Thymus (tissue), 11 donors: Measurements from ENCODE around the gene GDPD5. TPM values are rescaled to one million over a fixed set of nuclear protein-coding genes. Genes with fewer than 3 reads are reported as not detected.

ENCODE experiments used
- DNase-seq, 9 donors: peaks; one replicate each; pipeline ENCODE4 v3.0.0-alpha.2; 2013; ENCODE audit warnings: low spot score in 9 of 9, low read depth in 6 of 9, missing footprints in 1 of 9
- H3K27ac ChIP-seq, 2 donors: one replicate each; pipeline ENCODE4 v1.5.1; 2013; ENCODE audit warnings: control low read depth in 1 of 2, low read depth in 1 of 2, low read length in 1 of 2, mild to moderate bottlenecking in 1 of 2, moderate library complexity in 1 of 2
- H3K27me3 ChIP-seq, 2 donors: one replicate each; pipeline ENCODE4 v1.5.1; 2013; ENCODE audit warnings: low read length in 1 of 2; ENCODE audit not compliant: control insufficient read depth in 2 of 2, insufficient read depth in 1 of 2
- H3K36me3 ChIP-seq, 2 donors: one replicate each; pipeline ENCODE4 v1.5.1; 2013; ENCODE audit warnings: low read length in 1 of 2, mild to moderate bottlenecking in 1 of 2, moderate library complexity in 1 of 2; ENCODE audit not compliant: control insufficient read depth in 2 of 2, insufficient read depth in 2 of 2
- H3K4me1 ChIP-seq, 2 donors: one replicate each; pipeline ENCODE4 v1.5.1; 2013; ENCODE audit warnings: low read length in 2 of 2; ENCODE audit not compliant: control insufficient read depth in 2 of 2, insufficient read depth in 2 of 2
- H3K4me3 ChIP-seq, 2 donors: one replicate each; pipeline ENCODE4 v1.5.1; 2013; ENCODE audit warnings: low read length in 2 of 2, control low read depth in 1 of 2, mild to moderate bottlenecking in 1 of 2
- H3K9me3 ChIP-seq, 2 donors: one replicate each; pipeline ENCODE4 v1.5.1; 2013; ENCODE audit warnings: low read length in 1 of 2, mild to moderate bottlenecking in 1 of 2; ENCODE audit not compliant: control insufficient read depth in 2 of 2, insufficient read depth in 1 of 2
- WGBS: extraction: QIAGEN DNeasy Blood & Tissue Kit; methylation state at CpG from one replicate; pipeline ENCODE4 v1.1.7; 2013; 5-methylcytosine and 5-hydroxymethylcytosine counted together
- polyA plus RNA-seq: library from polyadenylated mRNA; stranded (reverse); fragments of 200-250 nt; gene quantifications from one replicate; pipeline ENCODE4 v1.2.3, GENCODE V29; 2013
- total RNA-seq: library from RNA; stranded (reverse); fragments of 120-200 nt; gene quantifications from one replicate; pipeline ENCODE4 v1.2.4, GENCODE V29; 2013
- donor health status: healthy.

GDPD5 gene
- total and polyA plus RNA-seq, 2 donors = 3.1 to 25.3 TPM

DNA sequence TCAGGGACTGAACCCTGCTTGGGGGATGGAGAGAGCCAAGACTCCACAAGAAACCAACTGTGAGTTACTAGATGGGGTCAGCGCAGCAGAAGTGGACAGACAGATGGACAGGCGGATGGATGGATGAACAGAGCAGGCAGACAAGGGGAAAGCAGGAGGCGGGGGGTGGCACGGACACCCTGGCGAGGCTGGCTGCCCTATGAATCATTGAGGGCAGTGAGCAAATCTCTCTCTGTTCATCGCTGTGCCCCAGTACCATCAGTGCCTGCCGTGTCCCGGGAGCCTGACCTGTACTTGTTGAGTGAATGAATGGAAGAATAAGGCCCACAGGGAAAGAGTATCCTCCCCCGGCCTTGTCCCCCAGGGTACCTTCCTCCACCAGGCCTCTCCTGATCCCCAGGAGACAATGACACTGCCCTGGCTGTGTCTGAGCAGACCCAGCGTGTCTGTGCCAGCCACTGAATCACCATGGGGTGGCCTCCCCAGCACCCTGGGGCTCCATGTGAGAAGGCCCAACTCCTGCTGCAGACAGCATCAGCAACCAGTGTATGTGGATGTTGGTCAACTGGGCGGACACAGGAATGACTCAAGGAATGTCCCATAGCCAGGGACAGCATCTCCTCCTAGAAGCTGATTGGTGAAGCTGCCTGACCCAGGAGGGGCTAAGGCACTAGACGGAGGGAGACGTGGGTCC, 87.6 kb downstream of the GDPD5 start:
- WGBS = 98% methylated on average over 13 of the region's 13 CpGs
- DNase-seq = no peak
- no peak overlapping the region for H3K27ac ChIP-seq
- H3K36me3 ChIP-seq = no peaks in the 10 kb centered on the region
- H3K9me3 ChIP-seq = no peaks in the 10 kb centered on the region
- H3K4me1 ChIP-seq = no peaks in the 10 kb centered on the region
- H3K4me3 ChIP-seq = no peak overlapping the region
- H3K27me3 ChIP-seq = peaks cover 0 to 15% of the 10 kb centered on the region in 2 donors

DNA sequence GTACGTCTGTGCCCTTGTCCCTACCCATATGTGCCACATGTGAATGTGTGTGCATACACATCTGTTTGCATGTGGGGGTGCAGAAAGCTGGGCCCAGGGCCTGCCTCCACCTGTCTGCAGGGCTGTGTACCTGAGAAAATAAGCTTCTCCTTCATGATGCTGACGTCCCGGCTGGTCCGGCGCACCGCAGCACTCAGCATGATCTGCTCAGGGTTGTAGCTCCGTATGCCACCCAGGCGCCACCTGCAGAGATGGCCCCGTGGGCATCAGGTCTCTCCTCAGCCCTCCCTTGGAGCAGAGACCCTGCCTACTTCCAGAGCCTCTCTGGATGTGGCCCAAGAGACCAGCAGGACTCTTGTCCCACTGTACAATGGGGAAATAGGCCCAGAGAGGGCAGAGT, 88.9 kb downstream of the GDPD5 start:
- Histone ChIP-seq H3K36me3 (no peaks in the 10 kb centered on the region), H3K4me1 (no peaks in the 10 kb centered on the region), H3K27ac (no peak overlapping the region), H3K27me3 (peaks cover 5 to 28% of the 10 kb centered on the region in 2 donors), H3K9me3 (peaks cover 0 to 4% of the 10 kb centered on the region in 2 donors), H3K4me3 (no peak overlapping the region)
- DNase-seq = no peak
- WGBS = 95% methylated on average over 9 of the region's 9 CpGs

DNA sequence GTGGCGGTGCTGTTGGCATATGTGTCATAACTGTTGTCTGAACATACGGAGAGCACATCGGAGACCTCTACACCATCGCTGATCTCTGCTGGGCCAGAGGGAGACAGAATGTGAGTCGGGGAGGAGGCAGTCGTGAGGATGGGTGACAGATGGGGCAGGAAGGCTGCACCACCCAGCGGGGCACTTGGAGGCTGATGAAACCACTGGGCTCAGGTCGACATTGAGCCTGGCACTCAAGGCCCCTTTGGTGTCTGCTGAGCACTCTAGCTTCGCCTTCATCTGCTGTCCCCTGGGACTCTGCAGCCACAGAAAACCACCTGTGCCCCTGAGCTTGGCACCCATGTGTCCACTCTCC, 90.2 kb downstream of the GDPD5 start:
- Histone ChIP-seq H3K4me1 (peaks cover 1 to 4% of the 10 kb centered on the region in 2 donors), H3K4me3 (no peak overlapping the region), H3K27ac (no peak overlapping the region), H3K36me3 (no peaks in the 10 kb centered on the region), H3K27me3 (peaks cover 17 to 41% of the 10 kb centered on the region in 2 donors), H3K9me3 (peaks cover 1 to 4% of the 10 kb centered on the region in 2 donors)
- 97% methylated on average over 9 of the region's 9 CpGs for WGBS
- DNase-seq = no peak

DNA sequence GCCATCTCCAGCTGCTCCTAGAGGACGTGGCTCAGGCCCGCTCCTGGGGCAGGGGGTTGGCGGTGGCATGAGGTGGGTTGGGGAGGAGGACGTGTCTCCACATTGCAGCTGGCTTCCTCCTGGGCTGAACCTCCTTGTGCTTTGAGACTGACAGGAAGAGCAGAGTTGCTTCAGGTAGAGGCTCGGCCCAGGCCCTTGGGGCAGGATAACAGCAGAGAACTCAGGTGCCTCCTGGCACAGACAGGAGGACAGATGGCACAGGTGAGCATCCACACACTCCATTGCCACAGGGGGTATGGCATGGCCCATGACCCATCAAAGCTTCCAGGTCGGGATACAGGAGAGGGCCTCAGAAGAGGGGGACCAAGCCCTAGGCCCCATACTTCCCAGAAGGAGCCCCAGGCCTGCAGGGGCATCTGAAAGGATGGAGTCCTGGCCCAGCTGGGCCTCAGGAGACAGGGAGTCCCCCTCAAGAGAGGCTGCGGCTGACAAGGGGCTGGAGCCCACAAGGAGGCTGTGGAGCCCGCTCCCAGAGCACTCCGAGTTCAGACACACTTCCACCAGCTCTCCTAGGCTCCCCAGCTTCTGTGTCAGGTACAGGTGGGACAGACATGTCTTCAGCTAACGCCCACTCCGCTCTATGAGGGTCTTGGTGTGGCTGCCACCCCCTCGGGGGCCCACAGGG, 90.7 kb downstream of the GDPD5 start:
- H3K36me3 ChIP-seq = no peaks in the 10 kb centered on the region
- no peak for DNase-seq
- H3K27me3 ChIP-seq = peaks cover 22 to 45% of the 10 kb centered on the region in 2 donors
- H3K27ac ChIP-seq = no peak overlapping the region
- 94% methylated on average over 12 of the region's 12 CpGs for WGBS
- peaks cover 5 to 6% of the 10 kb centered on the region in 2 donors for H3K4me1 ChIP-seq
- H3K4me3 ChIP-seq = no peak overlapping the region
- peaks cover 1 to 4% of the 10 kb centered on the region in 2 donors for H3K9me3 ChIP-seq

DNA sequence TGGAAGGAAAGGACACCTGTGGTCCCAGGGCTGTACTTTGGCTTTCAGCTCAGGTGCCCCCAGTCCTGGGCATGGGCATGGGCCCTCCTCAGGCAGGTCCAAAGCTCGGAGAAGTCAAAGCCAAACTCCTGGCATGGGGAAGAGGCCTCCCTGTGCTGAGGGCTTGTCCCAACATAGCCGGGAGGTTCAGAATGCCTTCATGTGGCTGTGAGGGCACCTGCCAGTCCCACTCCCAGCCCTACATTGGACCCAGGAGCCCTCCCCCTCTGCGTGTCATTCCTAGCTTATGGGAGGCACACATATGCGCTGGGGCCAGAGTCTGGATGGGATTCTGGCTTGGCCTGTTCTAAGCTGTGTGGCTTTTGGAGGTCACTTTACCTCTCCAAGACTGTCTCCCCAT, 91.7 kb downstream of the GDPD5 start:
- H3K9me3 ChIP-seq = peaks cover 7 to 11% of the 10 kb centered on the region in 2 donors
- peaks cover 32 to 53% of the 10 kb centered on the region in 2 donors for H3K27me3 ChIP-seq
- DNase-seq = no peak
- WGBS = 94% methylated on average over 4 of the region's 4 CpGs
- H3K27ac ChIP-seq = no peak overlapping the region
- H3K4me3 ChIP-seq = no peak overlapping the region
- peaks cover 7 to 10% of the 10 kb centered on the region in 2 donors for H3K4me1 ChIP-seq
- no peaks in the 10 kb centered on the region for H3K36me3 ChIP-seq

DNA sequence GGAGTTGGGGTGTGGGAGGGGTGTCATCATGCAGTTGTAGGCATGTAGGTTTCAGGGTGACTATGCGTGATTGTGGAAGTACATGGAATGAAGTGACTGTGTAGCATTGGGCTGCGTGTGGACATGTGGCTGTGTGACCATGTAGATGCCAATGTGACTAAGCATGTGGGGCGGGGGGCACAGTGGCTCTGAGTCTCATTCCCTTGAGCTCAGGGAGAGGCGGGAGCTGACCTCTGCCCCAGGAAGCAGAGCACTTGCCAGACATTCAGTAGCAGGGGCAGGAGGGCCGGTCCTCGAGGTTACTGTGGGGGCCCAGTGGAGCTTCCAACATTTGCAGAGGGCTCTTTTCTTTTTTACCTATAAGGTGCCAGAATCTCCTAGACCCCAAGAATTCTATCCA, 92.3 kb downstream of the GDPD5 start:
- Histone ChIP-seq H3K4me3 (no peak overlapping the region), H3K27me3 (peaks cover 36 to 59% of the 10 kb centered on the region in 2 donors), H3K36me3 (no peaks in the 10 kb centered on the region), H3K27ac (no peak overlapping the region), H3K4me1 (peaks cover 7 to 10% of the 10 kb centered on the region in 2 donors), H3K9me3 (peaks cover 7 to 15% of the 10 kb centered on the region in 2 donors)
- WGBS = 94% methylated on average over 6 of the region's 6 CpGs
- DNase-seq = no peak

DNA sequence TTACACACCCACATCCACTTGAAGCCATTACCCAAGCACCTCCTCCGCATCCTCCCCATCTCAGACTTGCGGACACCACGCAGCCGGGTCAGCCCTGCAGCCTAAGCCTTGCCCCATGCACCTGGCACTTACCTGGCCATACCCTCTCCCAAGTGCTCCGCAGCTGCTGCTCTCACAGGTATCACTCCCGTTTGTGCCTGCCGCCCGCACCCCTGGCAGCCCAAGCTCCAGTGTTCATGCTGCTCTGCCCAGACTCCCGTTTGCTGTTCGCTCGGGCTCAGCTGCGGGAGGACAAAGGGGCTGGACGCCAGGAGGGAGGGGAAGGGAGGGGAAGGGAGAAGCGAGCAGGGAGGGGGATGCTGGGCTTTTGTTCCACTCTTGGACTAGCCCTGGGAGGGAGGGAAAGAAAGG, 92.8 kb downstream of the GDPD5 start, which contains the start of gene KLHL35:
TSS of gene KLHL35 (minus strand) at position 293 of the 411 bp plus-strand sequence. CDS start 2,574 bp downstream, outside the sequence.
- WGBS = 42% methylated on average over 14 of the region's 14 CpGs
- peaks cover 7 to 10% of the 10 kb centered on the region in 2 donors for H3K4me1 ChIP-seq
- H3K27ac ChIP-seq = no peak within 1 kb of the TSS
- no peak for DNase-seq
- no peaks in the 10 kb centered on the region for H3K36me3 ChIP-seq
- peaks cover 8 to 18% of the 10 kb centered on the region in 2 donors for H3K9me3 ChIP-seq
- no peak within 1 kb of the TSS for H3K4me3 ChIP-seq
- peaks cover 40 to 64% of the 10 kb centered on the region in 2 donors for H3K27me3 ChIP-seq

DNA sequence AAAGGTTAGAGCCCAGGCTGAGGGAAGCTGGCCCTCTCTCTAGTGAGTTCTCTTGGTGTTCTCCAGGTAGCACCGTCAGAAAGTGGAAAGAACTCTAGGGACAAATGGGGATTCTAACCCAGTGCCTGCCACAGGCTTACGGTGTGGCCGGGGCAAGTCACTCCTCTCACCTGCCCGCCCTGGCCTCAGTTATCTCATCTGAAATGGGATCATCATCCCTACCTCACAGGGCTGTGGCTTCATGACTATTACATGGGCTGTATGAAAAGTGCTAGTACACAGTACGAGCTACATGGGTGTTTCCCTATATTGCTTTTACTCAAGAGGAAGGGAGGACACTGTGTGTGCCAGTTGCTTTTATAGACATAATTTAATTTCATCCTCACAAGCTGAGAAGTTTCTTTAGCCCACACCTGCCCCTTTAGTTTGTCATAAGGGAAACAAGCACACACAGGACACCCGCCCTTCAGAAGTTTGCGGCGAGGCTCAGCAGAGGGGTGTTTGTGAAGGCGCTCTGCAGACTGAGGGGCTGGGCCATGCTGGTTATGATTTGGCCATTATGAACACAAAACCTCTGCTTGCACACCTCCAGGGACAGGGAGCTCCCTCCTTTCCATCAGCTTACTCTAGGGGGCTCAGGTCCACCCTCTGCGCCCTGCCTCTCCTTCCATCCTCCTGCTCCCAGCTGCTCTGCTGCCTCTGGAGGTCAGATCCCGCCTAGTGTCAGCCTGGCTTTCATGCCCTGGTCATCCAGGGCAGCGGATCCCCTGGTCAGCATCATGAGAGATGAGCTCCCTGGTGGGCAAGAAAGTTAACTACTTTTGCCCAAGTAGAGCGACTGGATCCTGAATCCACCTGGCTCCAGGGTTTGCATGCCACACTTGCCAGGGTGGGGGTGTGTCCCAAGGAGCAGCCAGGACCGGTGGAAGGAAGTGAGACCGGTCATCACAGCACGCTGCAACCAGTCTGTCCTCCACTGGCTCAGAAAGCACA, 93.9 kb downstream of the GDPD5 start:
- no peak overlapping the region for H3K27ac ChIP-seq
- H3K4me1 ChIP-seq = peaks cover 7 to 10% of the 10 kb centered on the region in 2 donors
- DNase-seq = no peak
- H3K36me3 ChIP-seq = no peaks in the 10 kb centered on the region
- WGBS = 65% methylated on average over 16 of the region's 16 CpGs
- peaks cover 8 to 18% of the 10 kb centered on the region in 2 donors for H3K9me3 ChIP-seq
- peaks cover 45 to 75% of the 10 kb centered on the region in 2 donors for H3K27me3 ChIP-seq
- H3K4me3 ChIP-seq = no peak overlapping the region
